Vagina (tissue), 2 donors: ENCODE results near the gene DAPK2.

ENCODE experiments used
- POLR2A ChIP-seq, 2 donors: fragments of 450-650 bp; IDR thresholded peaks; one replicate each; pipeline ENCODE4 v1.6.1; 2017; ENCODE audit warnings: antibody characterized with exemption in 2 of 2, mild to moderate bottlenecking in 2 of 2, moderate library complexity in 2 of 2
- POLR2AphosphoS5 ChIP-seq, 2 donors: sonication (generic); formaldehyde crosslinking; IDR thresholded peaks; one replicate each; pipeline ENCODE4 v1.9.0; 2017; ENCODE audit warnings: antibody characterized with exemption in 2 of 2, mild to moderate bottlenecking in 2 of 2, low read depth in 1 of 2; ENCODE audit not compliant: insufficient read depth in 1 of 2
- TF ChIP-seq, protein P1 (sequence below), 3 experiments: fragments of 450-650 bp in 2 of 3; fragments of 200-600 bp in 1 of 3; sonication (generic) in 1 of 3; IDR thresholded peaks; one replicate each; pipeline ENCODE4 v1.5.1; 2017 to 2019; ENCODE audit warnings: antibody characterized with exemption in 3 of 3, mild to moderate bottlenecking in 2 of 3, moderate library complexity in 2 of 3

DNA sequence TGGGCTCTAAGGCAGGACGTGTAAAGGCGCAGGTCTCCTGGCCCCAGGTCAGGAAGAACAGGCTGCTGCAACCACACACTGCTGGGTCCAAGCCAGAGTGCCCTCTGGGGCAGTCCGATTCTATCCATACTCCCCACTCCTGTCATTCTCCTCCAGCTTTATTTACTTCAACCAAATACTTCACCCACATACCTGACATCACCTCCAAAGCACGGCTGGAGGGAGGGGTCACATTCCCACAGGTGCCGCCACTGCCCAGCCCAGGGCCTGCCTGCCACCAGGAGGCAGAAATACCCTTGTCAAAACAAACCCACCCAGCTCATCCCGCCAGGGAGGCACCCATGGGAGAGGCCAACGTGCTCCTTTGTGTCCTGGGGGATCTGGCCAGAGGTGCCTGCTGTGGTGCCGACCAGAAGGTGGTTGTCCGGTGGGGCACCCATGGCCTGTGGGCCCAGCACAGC, 100.4 kb downstream of the DAPK2 start:
- TF ChIP-seq POLR2A (IDR thresholded peaks at IDR 0.05) = no peak
- TF ChIP-seq, protein P1, sequence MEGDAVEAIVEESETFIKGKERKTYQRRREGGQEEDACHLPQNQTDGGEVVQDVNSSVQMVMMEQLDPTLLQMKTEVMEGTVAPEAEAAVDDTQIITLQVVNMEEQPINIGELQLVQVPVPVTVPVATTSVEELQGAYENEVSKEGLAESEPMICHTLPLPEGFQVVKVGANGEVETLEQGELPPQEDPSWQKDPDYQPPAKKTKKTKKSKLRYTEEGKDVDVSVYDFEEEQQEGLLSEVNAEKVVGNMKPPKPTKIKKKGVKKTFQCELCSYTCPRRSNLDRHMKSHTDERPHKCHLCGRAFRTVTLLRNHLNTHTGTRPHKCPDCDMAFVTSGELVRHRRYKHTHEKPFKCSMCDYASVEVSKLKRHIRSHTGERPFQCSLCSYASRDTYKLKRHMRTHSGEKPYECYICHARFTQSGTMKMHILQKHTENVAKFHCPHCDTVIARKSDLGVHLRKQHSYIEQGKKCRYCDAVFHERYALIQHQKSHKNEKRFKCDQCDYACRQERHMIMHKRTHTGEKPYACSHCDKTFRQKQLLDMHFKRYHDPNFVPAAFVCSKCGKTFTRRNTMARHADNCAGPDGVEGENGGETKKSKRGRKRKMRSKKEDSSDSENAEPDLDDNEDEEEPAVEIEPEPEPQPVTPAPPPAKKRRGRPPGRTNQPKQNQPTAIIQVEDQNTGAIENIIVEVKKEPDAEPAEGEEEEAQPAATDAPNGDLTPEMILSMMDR (IDR thresholded peaks at IDR 0.05) = no peak
- no peak for TF ChIP-seq POLR2AphosphoS5 (IDR thresholded peaks at IDR 0.05; ENCODE audit: insufficient read depth in 1 of 2, low read depth in 1 of 2)
